HEK293 (cell line): Measurements from ENCODE around the gene GBA3.

ENCODE experiments used
- CTCF ChIA-PET: fragments of 350-600 bp; formaldehyde crosslinking; extraction: SDS; loops from one replicate; lab custom pipeline; 2021; ENCODE audit warnings: antibody characterized with exemption; lab: Yijun Ruan, JAX
- POLR2A ChIA-PET: fragments of 300-600 bp; formaldehyde crosslinking; extraction: SDS; loops from one replicate; lab custom pipeline; 2020; ENCODE audit warnings: antibody characterized with exemption, inconsistent platforms; lab: Yijun Ruan, JAX
- H3K27ac ChIP-seq: fragments of 200-500 bp; sonication (Bioruptor generic); 2 replicates; pipeline ENCODE4 v1.5.1; 2014; ENCODE audit warnings: low read depth, low read length, control low read depth, inconsistent platforms; ENCODE audit errors: extremely low read depth
- H3K36me3 ChIP-seq, 2 experiments: fragments of 200-500 bp in 1 of 2; sonication (Bioruptor generic) in 1 of 2; 1 replicate in 1 of 2; 2 replicates in 1 of 2; pipeline ENCODE4 v1.5.1; 2014 to 2017; ENCODE audit warnings: inconsistent platforms in 2 of 2, low read length in 2 of 2; ENCODE audit not compliant: control insufficient read depth in 2 of 2, insufficient read depth in 1 of 2
- H3K4me1 ChIP-seq: fragments of 200-500 bp; sonication (Bioruptor generic); 2 replicates; pipeline ENCODE4 v1.5.1; 2014; ENCODE audit warnings: mild to moderate bottlenecking, low read length, inconsistent platforms; ENCODE audit not compliant: control insufficient read depth, insufficient read depth
- H3K4me3 ChIP-seq: 2 replicates; pipeline ENCODE4 v1.5.1; 2011; ENCODE audit warnings: low read depth, mild to moderate bottlenecking, control low read depth, low read length, moderate library complexity
- H3K9me3 ChIP-seq: fragments of 200-500 bp; sonication (Bioruptor generic); 2 replicates; pipeline ENCODE4 v1.5.1; 2014; ENCODE audit warnings: low read depth, low read length, inconsistent platforms; ENCODE audit not compliant: control insufficient read depth, insufficient read depth
- GLIS2 ChIP-seq: fragments of 450-650 bp; formaldehyde crosslinking; IDR thresholded peaks from 2 replicates; pipeline ENCODE4 v1.5.1; 2016; ENCODE audit warnings: missing biosample characterization, missing genetic modification characterization
- KLF1 ChIP-seq: fragments of 450-650 bp; formaldehyde crosslinking; IDR thresholded peaks from 2 replicates; pipeline ENCODE4 v1.5.1; 2016; ENCODE audit warnings: missing biosample characterization, missing genetic modification characterization
- PRDM1 ChIP-seq: fragments of 450-650 bp; formaldehyde crosslinking; IDR thresholded peaks from 2 replicates; pipeline ENCODE4; 2016; ENCODE audit warnings: missing biosample characterization, missing genetic modification characterization
- TCF7L2 ChIP-seq: IDR thresholded peaks from 2 replicates; pipeline ENCODE4 v1.6.1; 2011; ENCODE audit warnings: low read depth, mild to moderate bottlenecking, inconsistent platforms, low read length, moderate library complexity, borderline replicate concordance
- YY2 ChIP-seq: fragments of 450-650 bp; formaldehyde crosslinking; IDR thresholded peaks from 2 replicates; pipeline ENCODE4 v1.5.1; 2016; ENCODE audit warnings: missing biosample characterization, missing genetic modification characterization
- ZFP3 ChIP-seq: fragments of 450-650 bp; formaldehyde crosslinking; IDR thresholded peaks from 2 replicates; pipeline ENCODE4 v1.5.1; 2016; ENCODE audit warnings: low read depth, missing biosample characterization, missing genetic modification characterization
- ZNF174 ChIP-seq: fragments of 450-650 bp; formaldehyde crosslinking; IDR thresholded peaks from 2 replicates; pipeline ENCODE4 v1.5.0; 2017; ENCODE audit warnings: missing biosample characterization, mild to moderate bottlenecking, missing genetic modification characterization
- ZNF311 ChIP-seq: fragments of 450-650 bp; formaldehyde crosslinking; IDR thresholded peaks from 2 replicates; pipeline ENCODE4 v1.5.1; 2017; ENCODE audit warnings: missing biosample characterization, missing genetic modification characterization, borderline replicate concordance
- ZNF660 ChIP-seq: fragments of 450-650 bp; IDR thresholded peaks from 2 replicates; pipeline ENCODE4 v1.5.1; 2018; ENCODE audit warnings: missing biosample characterization, mild to moderate bottlenecking, missing genetic modification characterization
- ZNF664 ChIP-seq: fragments of 450-650 bp; formaldehyde crosslinking; IDR thresholded peaks from 2 replicates; pipeline ENCODE4 v1.5.1; 2016; ENCODE audit warnings: missing biosample characterization, missing genetic modification characterization
- ZNF76 ChIP-seq: fragments of 450-650 bp; formaldehyde crosslinking; IDR thresholded peaks from 2 replicates; pipeline ENCODE4; 2016; ENCODE audit warnings: low read depth, missing biosample characterization, missing genetic modification characterization, borderline replicate concordance
- ZNF768 ChIP-seq: fragments of 450-650 bp; formaldehyde crosslinking; IDR thresholded peaks from 2 replicates; pipeline ENCODE4 v1.5.1; 2018; ENCODE audit warnings: missing biosample characterization, mild to moderate bottlenecking, missing genetic modification characterization
- TF ChIP-seq, protein P1 (sequence below): fragments of 450-650 bp; formaldehyde crosslinking; IDR thresholded peaks from 2 replicates; pipeline ENCODE4 v1.5.1; 2016; ENCODE audit warnings: missing biosample characterization, missing genetic modification characterization
- TF ChIP-seq, protein P2 (sequence below): fragments of 450-650 bp; formaldehyde crosslinking; IDR thresholded peaks from 2 replicates; pipeline ENCODE4 v1.5.1; 2016; ENCODE audit warnings: missing biosample characterization, missing genetic modification characterization, low read depth
- TF ChIP-seq, protein P3 (sequence below): fragments of 450-650 bp; formaldehyde crosslinking; IDR thresholded peaks from 2 replicates; pipeline ENCODE4 v1.5.1; 2016; ENCODE audit warnings: missing biosample characterization, missing genetic modification characterization
- TF ChIP-seq, protein P4 (sequence below): fragments of 450-650 bp; formaldehyde crosslinking; IDR thresholded peaks from 2 replicates; pipeline ENCODE4 v1.5.1; 2016; ENCODE audit warnings: missing biosample characterization, missing genetic modification characterization

The GBA3 gene

DNA sequence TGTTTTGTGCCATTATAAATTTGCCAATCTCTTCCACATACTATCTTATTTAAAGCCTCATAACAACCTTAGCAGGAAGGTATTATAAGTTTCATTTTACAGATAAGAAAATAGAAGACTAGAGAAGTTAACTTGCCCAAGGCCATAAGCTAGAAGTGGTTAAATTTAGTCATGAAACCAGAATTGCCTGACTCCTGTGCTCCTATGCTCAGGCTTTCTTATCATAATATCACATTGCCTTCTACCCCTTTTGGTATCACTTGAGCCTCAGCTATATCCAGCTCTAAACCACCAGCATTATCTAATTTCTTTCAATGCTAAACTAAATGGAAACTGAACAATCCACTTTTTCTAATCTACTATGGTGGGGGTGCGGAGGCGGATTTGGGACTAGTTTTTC lies 164.7 kb downstream of the GBA3 start:
- ChIA-PET CTCF (interaction anchor here (0.9 kb wide), 1 partner anchor 41 kb away, joined by 4 read pairs; no protein-coding TSS in a partner anchor), POLR2A (no interaction called here)
- Histone ChIP-seq H3K9me3 (no peaks in the 10 kb centered on the region), H3K27ac (no peak overlapping the region), H3K4me3 (no peak overlapping the region), H3K36me3 (no peaks in the 10 kb centered on the region), H3K4me1 (no peaks in the 10 kb centered on the region)
- TF ChIP-seq ZFP3 (no peak), TCF7L2 (no peak), ZNF76 (tag by site-specific recombination) (no peak), PRDM1 (no peak), ZNF768 (tag by site-specific recombination) (no peak), ZNF311 (no peak), KLF1 (tag by site-specific recombination) (no peak)

DNA sequence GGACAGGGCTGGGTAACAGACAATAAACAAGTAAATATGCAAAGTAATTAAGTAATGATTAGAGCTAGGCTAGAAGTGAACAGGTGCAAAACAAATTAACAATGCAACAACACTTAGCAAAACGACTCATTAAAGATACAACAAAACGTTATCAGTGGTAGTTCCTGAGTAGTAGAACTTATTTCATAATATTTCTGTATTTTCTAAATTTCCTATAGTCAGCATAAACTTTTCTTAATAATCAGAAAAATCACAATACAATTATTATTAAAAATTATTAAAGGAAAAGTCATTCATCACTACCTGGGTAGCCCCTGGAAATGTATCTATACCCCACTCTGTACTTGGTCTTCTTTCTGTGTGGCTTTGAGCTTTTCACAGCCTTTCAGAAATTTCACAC lies 166.6 kb downstream of the GBA3 start:
- no peak overlapping the region for H3K4me3 ChIP-seq
- ChIA-PET POLR2A (no interaction called here), CTCF (no interaction called here)
- no peaks in the 10 kb centered on the region for H3K36me3 ChIP-seq
- no peaks in the 10 kb centered on the region for H3K4me1 ChIP-seq
- no peaks in the 10 kb centered on the region for H3K9me3 ChIP-seq
- H3K27ac ChIP-seq: no peak overlapping the region
- TF ChIP-seq, protein P1, sequence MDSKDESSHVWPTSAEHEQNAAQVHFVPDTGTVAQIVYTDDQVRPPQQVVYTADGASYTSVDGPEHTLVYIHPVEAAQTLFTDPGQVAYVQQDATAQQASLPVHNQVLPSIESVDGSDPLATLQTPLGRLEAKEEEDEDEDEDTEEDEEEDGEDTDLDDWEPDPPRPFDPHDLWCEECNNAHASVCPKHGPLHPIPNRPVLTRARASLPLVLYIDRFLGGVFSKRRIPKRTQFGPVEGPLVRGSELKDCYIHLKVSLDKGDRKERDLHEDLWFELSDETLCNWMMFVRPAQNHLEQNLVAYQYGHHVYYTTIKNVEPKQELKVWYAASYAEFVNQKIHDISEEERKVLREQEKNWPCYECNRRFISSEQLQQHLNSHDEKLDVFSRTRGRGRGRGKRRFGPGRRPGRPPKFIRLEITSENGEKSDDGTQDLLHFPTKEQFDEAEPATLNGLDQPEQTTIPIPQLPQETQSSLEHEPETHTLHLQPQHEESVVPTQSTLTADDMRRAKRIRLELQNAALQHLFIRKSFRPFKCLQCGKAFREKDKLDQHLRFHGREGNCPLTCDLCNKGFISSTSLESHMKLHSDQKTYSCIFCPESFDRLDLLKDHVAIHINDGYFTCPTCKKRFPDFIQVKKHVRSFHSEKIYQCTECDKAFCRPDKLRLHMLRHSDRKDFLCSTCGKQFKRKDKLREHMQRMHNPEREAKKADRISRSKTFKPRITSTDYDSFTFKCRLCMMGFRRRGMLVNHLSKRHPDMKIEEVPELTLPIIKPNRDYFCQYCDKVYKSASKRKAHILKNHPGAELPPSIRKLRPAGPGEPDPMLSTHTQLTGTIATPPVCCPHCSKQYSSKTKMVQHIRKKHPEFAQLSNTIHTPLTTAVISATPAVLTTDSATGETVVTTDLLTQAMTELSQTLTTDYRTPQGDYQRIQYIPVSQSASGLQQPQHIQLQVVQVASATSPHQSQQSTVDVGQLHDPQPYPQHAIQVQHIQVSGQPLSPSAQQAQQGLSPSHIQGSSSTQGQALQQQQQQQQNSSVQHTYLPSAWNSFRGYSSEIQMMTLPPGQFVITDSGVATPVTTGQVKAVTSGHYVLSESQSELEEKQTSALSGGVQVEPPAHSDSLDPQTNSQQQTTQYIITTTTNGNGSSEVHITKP: no peak
- TF ChIP-seq, protein P2, sequence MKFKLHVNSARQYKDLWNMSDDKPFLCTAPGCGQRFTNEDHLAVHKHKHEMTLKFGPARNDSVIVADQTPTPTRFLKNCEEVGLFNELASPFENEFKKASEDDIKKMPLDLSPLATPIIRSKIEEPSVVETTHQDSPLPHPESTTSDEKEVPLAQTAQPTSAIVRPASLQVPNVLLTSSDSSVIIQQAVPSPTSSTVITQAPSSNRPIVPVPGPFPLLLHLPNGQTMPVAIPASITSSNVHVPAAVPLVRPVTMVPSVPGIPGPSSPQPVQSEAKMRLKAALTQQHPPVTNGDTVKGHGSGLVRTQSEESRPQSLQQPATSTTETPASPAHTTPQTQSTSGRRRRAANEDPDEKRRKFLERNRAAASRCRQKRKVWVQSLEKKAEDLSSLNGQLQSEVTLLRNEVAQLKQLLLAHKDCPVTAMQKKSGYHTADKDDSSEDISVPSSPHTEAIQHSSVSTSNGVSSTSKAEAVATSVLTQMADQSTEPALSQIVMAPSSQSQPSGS (tag by site-specific recombination): no peak
- no peak for TF ChIP-seq ZNF174
- TF ChIP-seq GLIS2 (tag by site-specific recombination): no peak
- TF ChIP-seq, protein P3, sequence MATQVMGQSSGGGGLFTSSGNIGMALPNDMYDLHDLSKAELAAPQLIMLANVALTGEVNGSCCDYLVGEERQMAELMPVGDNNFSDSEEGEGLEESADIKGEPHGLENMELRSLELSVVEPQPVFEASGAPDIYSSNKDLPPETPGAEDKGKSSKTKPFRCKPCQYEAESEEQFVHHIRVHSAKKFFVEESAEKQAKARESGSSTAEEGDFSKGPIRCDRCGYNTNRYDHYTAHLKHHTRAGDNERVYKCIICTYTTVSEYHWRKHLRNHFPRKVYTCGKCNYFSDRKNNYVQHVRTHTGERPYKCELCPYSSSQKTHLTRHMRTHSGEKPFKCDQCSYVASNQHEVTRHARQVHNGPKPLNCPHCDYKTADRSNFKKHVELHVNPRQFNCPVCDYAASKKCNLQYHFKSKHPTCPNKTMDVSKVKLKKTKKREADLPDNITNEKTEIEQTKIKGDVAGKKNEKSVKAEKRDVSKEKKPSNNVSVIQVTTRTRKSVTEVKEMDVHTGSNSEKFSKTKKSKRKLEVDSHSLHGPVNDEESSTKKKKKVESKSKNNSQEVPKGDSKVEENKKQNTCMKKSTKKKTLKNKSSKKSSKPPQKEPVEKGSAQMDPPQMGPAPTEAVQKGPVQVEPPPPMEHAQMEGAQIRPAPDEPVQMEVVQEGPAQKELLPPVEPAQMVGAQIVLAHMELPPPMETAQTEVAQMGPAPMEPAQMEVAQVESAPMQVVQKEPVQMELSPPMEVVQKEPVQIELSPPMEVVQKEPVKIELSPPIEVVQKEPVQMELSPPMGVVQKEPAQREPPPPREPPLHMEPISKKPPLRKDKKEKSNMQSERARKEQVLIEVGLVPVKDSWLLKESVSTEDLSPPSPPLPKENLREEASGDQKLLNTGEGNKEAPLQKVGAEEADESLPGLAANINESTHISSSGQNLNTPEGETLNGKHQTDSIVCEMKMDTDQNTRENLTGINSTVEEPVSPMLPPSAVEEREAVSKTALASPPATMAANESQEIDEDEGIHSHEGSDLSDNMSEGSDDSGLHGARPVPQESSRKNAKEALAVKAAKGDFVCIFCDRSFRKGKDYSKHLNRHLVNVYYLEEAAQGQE (tag by site-specific recombination): no peak
- no peak for TF ChIP-seq ZNF660
- TF ChIP-seq, protein P4, sequence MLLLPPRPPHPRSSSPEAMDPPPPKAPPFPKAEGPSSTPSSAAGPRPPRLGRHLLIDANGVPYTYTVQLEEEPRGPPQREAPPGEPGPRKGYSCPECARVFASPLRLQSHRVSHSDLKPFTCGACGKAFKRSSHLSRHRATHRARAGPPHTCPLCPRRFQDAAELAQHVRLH (tag by site-specific recombination): no peak
- no peak for TF ChIP-seq ZNF664
- no peak for TF ChIP-seq YY2 (tag by site-specific recombination)
